HG03457 (cell line): ENCODE measurements around the gene NELL1.
"Not testable (repeated sequence)": the region's sequence is repeated elsewhere in the genome, so short reads cannot be mapped to it uniquely, and the experiment has no call there.

Experiments
- ATAC-seq: cut with Tn5 transposase; IDR thresholded peaks from one replicate; pipeline ENCODE4 v1.9.1; 2021; ENCODE audit warnings: moderate number of reproducible peaks; ENCODE audit not compliant: unreplicated experiment

The NELL1 gene

GRCh38 chr11:20762980-20763379 is 93.6 kb downstream of the NELL1 start:
- no peak for ATAC-seq

DNA sequence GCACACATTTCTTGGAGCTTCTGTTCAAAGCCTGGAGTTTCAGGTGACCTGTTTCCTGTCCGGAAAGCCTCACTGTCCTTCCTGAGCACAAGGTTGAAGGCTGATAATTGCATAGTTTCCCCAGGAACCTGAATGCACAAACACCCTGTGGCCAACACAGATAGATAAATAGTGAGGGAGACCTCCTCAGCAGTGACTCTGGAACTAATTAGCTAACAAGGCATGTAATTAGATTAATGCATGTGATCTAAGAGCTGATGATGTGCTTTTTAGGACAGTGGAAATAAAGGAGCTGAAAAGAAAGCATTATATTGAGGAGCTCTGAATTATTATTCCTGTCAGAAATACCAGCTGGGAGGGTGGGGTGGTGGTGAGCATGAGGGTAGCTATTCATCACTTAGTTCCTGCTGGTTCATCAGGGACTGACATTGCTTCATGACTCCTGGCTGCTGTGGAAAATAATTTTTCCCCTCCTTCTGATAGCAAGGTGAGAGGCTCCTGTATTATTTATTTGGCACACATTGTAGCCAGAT is 101.1 kb downstream of the NELL1 start:
- no peak for ATAC-seq

DNA sequence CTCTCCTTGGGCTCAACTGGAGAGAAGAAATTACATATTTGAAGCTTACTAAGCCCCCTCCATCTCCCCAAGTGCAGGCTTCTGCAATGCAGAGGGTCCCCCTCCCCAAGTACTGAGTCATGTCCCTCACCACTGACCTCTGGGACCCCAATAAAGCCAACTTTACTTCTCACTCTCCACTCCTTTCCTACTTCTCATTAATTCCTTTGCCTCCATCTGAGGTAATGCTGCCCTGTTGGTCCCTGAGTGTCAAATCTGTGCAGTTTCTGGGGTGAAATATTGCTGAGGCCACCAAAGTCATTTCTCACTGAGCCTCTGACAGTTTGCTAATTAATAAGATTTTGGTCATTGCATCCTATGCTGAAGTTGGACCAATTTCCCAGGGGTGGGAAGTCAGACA is 101.6 kb downstream of the NELL1 start:
- ATAC-seq, result no peak

DNA sequence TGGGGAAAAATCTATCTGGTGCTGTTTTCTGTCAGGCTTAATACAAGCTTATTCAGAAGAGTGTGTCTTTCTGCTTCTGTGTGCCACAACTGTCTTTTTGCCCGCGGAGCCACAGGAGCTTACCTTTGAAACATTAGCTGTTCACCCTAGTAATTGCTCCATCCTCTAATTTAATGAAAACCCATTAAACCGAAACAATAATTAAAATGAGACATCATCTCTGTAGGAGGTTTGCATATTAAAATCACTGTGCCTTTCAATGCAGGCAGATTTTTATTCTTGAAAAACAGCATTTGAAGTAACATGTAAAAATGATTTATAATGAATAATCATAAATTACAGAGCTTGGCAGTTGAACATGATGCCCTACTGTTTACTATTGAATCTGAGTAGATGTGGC is 102.3 kb downstream of the NELL1 start:
- ATAC-seq, result no peak

DNA sequence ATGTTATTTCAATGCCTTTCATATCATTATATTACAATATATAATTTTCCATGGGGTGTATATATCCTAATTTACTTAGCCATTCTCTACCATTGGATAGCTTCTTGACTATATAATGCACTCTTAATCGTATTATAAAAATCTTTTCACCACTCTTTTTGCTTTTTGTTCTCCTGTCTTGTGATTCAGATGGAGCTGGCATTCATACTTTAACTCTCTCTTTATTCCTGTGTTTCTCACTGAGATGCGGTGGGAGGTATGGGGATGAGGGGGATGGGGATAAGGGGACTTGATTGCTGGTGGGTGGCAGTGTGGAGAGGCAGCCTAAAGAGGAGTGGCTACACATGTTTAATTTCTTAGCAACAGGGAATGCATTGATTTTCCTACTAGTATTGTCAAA is 105.9 kb downstream of the NELL1 start:
- ATAC-seq, result no peak

- ATAC-seq, result no peak
Observed at GRCh38 chr11:20782775-20783174, 113.4 kb downstream of the NELL1 start.

DNA sequence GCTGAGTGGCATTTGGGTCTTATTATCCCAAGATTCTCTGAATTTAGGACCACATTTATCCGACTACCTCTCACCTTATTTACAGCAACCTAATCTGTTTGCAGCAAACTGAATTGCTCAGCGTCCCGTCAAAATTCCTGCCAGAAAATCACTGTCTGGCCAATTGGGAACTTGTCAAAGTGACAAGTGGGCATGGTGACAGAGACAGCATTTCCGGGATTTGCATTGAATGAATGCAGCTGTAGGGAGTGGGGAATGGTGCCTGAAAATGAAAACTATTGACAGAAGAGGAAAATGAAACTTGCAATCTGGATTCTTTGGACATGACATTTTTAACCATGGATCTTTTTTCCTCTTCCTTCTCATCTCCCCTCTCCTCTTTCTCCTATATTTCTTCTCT is 113.8 kb downstream of the NELL1 start:
- ATAC-seq, result no peak

DNA sequence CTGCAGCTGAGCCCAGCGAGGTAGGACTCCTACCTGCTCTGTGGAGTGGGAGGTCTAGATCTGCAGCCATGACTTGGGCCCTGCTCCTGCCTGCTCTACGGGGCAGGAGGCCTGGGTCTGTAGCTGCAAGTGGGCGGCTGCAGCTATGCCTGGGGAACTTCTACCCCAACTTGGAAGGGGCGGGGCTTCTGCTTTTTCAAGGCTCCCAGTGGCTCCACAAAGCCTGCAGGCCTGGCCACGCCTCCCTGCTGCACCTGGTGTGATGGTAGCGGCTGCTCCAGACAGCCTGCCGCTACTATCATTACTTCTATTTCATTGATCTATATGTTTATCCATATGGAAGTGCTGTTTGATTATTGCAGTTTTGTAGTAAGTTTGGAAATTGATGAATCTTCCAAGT is 121.2 kb downstream of the NELL1 start:
- ATAC-seq, result no peak

DNA sequence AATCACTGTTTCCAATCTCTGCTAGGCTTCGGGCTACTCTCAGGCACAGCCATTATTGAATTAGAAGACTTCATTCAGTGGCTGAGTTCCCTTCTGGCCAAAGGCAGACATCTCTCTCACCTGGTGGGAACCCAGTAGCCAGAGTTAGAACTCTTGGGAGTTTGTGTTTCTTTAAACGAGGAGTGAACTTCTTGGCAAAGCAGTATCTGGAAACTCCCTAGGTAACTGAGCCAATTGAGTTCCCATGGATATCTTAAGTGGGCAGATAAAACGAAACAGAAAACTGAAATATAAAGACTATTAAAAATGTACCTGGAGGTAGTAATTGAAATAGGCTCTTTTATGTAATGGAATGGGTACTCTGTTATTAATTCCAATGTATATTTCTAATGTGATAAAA is 125.6 kb downstream of the NELL1 start:
- no peak for ATAC-seq

- no peak for ATAC-seq
Observed at GRCh38 chr11:20808328-20808727, 138.9 kb downstream of the NELL1 start.

DNA sequence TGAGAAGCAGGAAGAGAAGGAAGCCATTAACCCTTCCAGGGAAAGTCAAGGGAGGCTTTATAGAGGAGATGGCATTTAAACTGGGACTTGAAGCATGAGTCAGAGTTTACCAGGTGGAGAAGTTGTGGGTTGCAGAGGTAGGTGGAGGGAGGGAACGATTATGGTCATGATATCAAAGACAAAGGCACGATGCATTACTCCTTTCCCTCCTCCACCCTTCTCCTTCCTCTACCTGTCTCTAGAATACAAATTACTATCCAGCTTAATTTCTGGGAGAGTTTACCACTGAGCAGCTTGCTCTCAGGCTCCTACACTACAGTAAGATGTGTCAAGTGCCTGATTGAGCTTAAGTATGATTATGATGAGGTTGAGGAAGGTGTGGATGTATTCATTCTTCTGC is 151.7 kb downstream of the NELL1 start:
- ATAC-seq, result no peak

- ATAC-seq, result no peak
Observed at GRCh38 chr11:20821470-20821869, 152.1 kb downstream of the NELL1 start.

- ATAC-seq, result no peak
Observed at GRCh38 chr11:20824773-20825172, 155.4 kb downstream of the NELL1 start.

DNA sequence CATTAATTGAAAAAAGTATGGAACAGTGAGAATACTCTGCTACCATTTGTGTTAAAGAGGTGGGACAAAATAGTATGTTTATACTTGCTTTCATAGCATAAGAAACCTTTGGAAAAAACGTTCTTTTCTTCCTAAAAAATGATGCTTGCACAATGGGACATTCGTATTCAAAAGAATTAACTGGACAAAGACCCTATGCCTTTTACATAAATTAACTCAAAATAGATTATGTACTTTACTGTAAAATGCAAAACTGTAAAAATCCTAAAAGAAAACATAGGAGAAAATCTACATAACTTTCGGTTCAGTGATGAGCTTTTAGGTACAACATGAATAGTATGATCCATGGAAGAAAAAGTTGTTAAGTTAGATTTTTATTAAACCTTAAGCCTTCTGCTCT is 166.2 kb downstream of the NELL1 start:
- no peak for ATAC-seq

DNA sequence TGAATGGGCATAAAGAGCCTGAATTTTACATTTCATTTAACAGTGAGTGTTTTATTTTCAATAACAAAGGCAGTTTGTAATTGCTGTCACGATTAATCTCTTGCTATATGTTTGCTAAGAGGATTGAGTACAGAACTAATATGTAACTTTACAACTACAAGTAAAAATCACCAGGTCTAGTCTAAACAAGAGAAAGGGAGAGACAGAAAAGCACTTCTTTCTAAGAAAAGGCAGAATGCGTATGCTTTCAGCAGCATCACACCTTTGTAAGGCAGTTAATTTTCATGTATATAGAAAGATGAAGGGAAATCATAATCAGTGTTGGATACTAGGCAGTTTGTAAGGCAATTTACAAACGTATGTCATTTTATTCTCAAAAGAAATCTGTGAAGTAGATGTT is 169.8 kb downstream of the NELL1 start:
- ATAC-seq, result no peak

DNA sequence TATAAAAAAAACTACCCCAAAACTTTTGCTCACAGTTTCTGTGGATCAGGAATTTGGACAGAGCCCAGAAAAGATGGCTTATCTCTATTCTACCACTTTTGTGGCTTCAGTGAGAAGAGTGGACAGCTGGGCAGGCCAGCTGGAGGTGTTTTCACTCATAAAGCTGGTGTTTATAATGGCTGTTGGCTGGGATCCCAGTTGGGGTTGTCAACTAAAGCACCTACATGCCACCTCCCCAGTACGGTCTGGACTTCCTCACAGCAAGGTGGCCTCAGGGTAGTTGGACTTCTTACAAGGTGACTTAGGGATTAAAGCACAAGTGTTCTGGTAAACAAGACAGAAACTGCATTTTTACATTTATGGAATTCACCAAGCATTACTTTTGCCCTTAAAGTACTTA is 171.0 kb downstream of the NELL1 start:
- ATAC-seq, result no peak

DNA sequence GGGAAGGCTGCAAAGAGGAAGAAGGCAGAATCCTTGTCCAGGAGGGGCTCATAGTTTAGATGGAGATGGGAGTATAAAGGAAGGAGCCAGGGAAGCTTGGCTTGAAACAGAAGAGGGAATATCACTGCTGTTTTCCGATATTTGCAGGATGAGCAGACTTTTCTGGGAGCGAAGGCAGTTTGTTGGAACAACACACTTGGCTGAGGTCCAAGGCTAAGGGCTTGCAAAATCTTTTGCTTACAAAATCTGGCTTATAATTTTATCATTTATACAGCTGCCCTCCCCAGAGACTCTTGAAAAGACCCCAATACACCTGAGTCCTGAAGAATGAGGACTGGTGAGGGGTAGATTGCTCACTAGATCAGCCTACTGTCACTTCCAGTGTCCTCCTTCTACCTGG is 174.8 kb downstream of the NELL1 start:
- ATAC-seq, result no peak

DNA sequence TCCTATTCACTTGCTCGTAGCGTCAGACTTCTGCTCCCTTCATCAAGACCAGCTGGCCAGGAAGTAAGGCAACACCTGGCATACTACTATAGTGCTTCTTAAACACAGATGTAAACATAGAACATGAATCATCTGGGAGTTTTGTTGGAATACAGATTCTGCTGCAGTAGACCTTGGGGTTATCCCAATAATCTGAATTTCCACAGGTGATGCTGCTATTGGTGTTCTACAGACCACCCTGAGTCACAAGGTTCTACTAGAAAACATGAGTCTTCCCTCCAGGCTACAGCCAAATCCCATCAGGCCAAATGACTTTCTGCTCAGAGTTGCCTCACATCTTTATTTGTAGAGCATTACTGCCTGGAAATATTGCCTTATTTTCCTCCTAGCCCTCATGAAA is 175.2 kb downstream of the NELL1 start:
- ATAC-seq, result no peak

- ATAC-seq, result no peak
Observed at GRCh38 chr11:20854215-20854955, 185.0 kb downstream of the NELL1 start.

DNA sequence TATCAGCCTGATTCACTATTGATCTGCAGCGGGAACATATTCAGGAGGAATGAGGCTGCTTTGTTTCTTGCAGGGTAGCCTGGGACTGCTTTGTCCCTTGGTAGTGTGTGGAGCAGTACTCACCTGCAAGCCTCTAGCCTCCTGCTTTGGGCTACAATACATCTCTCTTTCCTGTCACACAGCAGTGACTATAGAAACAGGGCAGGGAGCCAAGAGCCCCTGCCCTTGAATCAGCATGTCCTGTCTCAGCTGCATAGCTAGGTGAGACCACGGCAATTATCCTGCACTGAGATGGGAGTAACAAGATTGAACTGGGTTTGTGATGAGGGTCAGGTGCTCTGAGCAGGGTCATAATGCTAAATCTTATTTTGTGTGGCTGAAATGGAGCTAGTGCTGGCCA is 191.9 kb downstream of the NELL1 start:
- ATAC-seq, result no peak

DNA sequence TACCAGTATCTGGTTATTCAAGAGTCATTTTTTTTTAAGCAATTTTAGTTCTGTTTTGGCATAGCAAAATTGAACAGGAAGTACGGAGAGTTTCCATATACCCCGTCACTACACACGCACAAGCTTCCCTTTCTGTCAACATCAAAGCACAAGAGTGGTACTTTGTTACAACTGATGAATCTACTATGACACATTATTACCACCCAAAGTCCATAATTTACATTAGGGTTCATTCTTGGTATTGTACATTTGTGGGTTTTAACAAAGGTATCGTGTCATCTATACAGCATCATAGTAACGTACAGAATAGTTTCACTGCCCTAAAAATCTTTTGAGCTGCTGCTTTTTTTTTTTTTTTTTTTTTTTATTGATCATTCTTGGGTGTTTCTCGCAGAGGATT is 192.9 kb downstream of the NELL1 start:
- not testable (repeated sequence) for ATAC-seq

- no peak for ATAC-seq
Observed at GRCh38 chr11:20864628-20865027, 195.2 kb downstream of the NELL1 start.

GRCh38 chr11:20865161-20865560 is 195.8 kb downstream of the NELL1 start:
- ATAC-seq, result no peak
